HL-60 (cell line): ENCODE data around the gene TMPRSS3.

Experiments used
- DNase-seq, 2 experiments: peaks; one replicate each; pipeline ENCODE4 v3.0.0-alpha.2; 2010 to 2020; ENCODE audit warnings: low read depth in 1 of 2, low spot score in 1 of 2
- H3K27ac ChIP-seq: fragments of 250-450 bp; sonication (Bioruptor Pico); replicated peaks from 2 replicates; pipeline ENCODE4 v1.5.1; 2020; ENCODE audit warnings: mild to moderate bottlenecking, moderate library complexity
- H3K27me3 ChIP-seq: fragments of 250-450 bp; sonication (Bioruptor Pico); 2 replicates; pipeline ENCODE4 v1.5.1; 2021; ENCODE audit warnings: mild to moderate bottlenecking, moderate library complexity; ENCODE audit not compliant: insufficient read depth, poor library complexity, severe bottlenecking
- H3K4me3 ChIP-seq: replicated peaks from 2 replicates; pipeline ENCODE4 v1.5.1; 2011; ENCODE audit warnings: mild to moderate bottlenecking, control low read depth, low read length; ENCODE audit not compliant: insufficient read depth
- GABPA ChIP-seq: IDR thresholded peaks from 2 replicates; pipeline ENCODE4 v1.6.1; 2012; ENCODE audit warnings: low read depth
- POLR2AphosphoS5 ChIP-seq: IDR thresholded peaks from 2 replicates; pipeline ENCODE4 v1.6.1; 2012; ENCODE audit warnings: low read depth
- SPI1 ChIP-seq: IDR thresholded peaks from 2 replicates; pipeline ENCODE4 v1.6.1; 2012; ENCODE audit warnings: low read depth, mild to moderate bottlenecking, borderline replicate concordance
- TF ChIP-seq, protein P1 (sequence below): IDR thresholded peaks from one replicate; pipeline ENCODE4 v1.5.1; 2011; ENCODE audit warnings: low read length, control low read depth, inconsistent platforms; ENCODE audit not compliant: insufficient read depth
- TF ChIP-seq, protein P2 (sequence below): IDR thresholded peaks from 2 replicates; pipeline ENCODE4 v1.6.1; 2012; ENCODE audit warnings: low read depth; ENCODE audit not compliant: insufficient replicate concordance

Gene TMPRSS3

DNA sequence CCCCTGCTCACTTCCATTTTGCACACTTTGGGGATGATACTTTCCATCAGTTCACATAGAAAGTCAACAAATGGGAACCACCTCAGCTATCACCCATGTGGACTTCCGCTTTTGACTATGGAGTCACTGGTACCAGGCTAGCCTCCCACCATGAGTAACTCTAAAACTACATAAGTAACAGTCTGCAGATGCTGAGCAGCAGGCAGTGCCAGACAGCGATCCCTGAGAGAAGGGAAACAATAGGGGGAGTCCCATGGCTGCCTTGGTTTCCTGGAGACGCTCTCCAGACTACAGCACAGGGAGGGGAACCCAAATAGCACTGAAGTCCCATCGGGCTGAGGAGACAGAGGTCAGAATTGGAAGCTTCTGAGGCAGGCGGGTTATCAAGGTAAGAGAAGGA is 42.2 kb downstream of the TMPRSS3 start:
- DNase-seq: no peak
- Histone ChIP-seq H3K27ac (no peak overlapping the region), H3K4me3 (no peak overlapping the region), H3K27me3 (no peaks in the 10 kb centered on the region)
- TF ChIP-seq, protein P1, sequence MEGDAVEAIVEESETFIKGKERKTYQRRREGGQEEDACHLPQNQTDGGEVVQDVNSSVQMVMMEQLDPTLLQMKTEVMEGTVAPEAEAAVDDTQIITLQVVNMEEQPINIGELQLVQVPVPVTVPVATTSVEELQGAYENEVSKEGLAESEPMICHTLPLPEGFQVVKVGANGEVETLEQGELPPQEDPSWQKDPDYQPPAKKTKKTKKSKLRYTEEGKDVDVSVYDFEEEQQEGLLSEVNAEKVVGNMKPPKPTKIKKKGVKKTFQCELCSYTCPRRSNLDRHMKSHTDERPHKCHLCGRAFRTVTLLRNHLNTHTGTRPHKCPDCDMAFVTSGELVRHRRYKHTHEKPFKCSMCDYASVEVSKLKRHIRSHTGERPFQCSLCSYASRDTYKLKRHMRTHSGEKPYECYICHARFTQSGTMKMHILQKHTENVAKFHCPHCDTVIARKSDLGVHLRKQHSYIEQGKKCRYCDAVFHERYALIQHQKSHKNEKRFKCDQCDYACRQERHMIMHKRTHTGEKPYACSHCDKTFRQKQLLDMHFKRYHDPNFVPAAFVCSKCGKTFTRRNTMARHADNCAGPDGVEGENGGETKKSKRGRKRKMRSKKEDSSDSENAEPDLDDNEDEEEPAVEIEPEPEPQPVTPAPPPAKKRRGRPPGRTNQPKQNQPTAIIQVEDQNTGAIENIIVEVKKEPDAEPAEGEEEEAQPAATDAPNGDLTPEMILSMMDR: no peak
- TF ChIP-seq GABPA (no peak), SPI1 (no peak), POLR2AphosphoS5 (no peak)
- TF ChIP-seq, protein P2, sequence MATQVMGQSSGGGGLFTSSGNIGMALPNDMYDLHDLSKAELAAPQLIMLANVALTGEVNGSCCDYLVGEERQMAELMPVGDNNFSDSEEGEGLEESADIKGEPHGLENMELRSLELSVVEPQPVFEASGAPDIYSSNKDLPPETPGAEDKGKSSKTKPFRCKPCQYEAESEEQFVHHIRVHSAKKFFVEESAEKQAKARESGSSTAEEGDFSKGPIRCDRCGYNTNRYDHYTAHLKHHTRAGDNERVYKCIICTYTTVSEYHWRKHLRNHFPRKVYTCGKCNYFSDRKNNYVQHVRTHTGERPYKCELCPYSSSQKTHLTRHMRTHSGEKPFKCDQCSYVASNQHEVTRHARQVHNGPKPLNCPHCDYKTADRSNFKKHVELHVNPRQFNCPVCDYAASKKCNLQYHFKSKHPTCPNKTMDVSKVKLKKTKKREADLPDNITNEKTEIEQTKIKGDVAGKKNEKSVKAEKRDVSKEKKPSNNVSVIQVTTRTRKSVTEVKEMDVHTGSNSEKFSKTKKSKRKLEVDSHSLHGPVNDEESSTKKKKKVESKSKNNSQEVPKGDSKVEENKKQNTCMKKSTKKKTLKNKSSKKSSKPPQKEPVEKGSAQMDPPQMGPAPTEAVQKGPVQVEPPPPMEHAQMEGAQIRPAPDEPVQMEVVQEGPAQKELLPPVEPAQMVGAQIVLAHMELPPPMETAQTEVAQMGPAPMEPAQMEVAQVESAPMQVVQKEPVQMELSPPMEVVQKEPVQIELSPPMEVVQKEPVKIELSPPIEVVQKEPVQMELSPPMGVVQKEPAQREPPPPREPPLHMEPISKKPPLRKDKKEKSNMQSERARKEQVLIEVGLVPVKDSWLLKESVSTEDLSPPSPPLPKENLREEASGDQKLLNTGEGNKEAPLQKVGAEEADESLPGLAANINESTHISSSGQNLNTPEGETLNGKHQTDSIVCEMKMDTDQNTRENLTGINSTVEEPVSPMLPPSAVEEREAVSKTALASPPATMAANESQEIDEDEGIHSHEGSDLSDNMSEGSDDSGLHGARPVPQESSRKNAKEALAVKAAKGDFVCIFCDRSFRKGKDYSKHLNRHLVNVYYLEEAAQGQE: no peak

- TF ChIP-seq, protein P2: no peak
- TF ChIP-seq GABPA (no peak), SPI1 (no peak), POLR2AphosphoS5 (no peak)
- TF ChIP-seq, protein P1: no peak
- H3K27me3 ChIP-seq: no peaks in the 10 kb centered on the region
- no peak for DNase-seq
- no peak overlapping the region for H3K4me3 ChIP-seq
- no peak overlapping the region for H3K27ac ChIP-seq
Observed at GRCh38 chr21:42352441-42353095, 43.3 kb downstream of the TMPRSS3 start.

GRCh38 chr21:42351626-42352440 is 44.0 kb downstream of the TMPRSS3 start:
- H3K27ac ChIP-seq: no peak overlapping the region
- TF ChIP-seq GABPA (no peak), SPI1 (no peak), POLR2AphosphoS5 (no peak)
- TF ChIP-seq, protein P2: no peak
- TF ChIP-seq, protein P1: no peak
- no peak overlapping the region for H3K4me3 ChIP-seq
- H3K27me3 ChIP-seq: no peaks in the 10 kb centered on the region
- no peak for DNase-seq
